WTC11 (cell line): ENCODE measurements around the gene NOL4L. TPM values are rescaled to one million over a fixed set of nuclear protein-coding genes. Genes with fewer than 3 reads are reported as not detected.

ENCODE experiments used
- ATAC-seq: fragments of 200-7000 bp; cut with Tn5 transposase; 2 replicates; pipeline ENCODE4 v1.10.0; 2021; ENCODE audit warnings: mild to moderate bottlenecking, moderate library complexity
- CTCF ChIA-PET: fragments of 300-600 bp; sonication (Branson Sonifier 250); formaldehyde crosslinking; loops from one replicate; lab custom pipeline; 2021; ENCODE audit warnings: antibody characterized with exemption; lab: Charles Lee
- POLR2A ChIA-PET: fragments of 350-600 bp; sonication (Branson Sonifier 250); formaldehyde crosslinking; loops from one replicate; lab custom pipeline; 2021; ENCODE audit warnings: antibody characterized with exemption; lab: Charles Lee
- DNase-seq: peaks from one replicate; pipeline ENCODE4 v3.0.0; 2021; ENCODE audit warnings: low spot score
- H3K27ac Mint-ChIP-seq: 2 replicates; pipeline ENCODE4 v1.8.0; 2021; ENCODE audit warnings: mixed read lengths
- H3K27me3 Mint-ChIP-seq: 2 replicates; pipeline ENCODE4 v1.8.0; 2021; ENCODE audit warnings: low read depth, mild to moderate bottlenecking, moderate library complexity, mixed read lengths
- H3K36me3 Mint-ChIP-seq: 2 replicates; pipeline ENCODE4 v1.8.0; 2021; ENCODE audit warnings: mixed read lengths
- H3K4me1 Mint-ChIP-seq: 2 replicates; pipeline ENCODE4 v1.8.0; 2022; ENCODE audit warnings: mixed read lengths
- H3K4me3 Mint-ChIP-seq: 2 replicates; pipeline ENCODE4 v1.8.0; 2021; ENCODE audit warnings: mild to moderate bottlenecking, moderate library complexity, mixed read lengths
- H3K9me3 Mint-ChIP-seq: 2 replicates; pipeline ENCODE4 v1.8.0; 2021; ENCODE audit warnings: mixed read lengths
- CREM ChIP-seq: sonication (generic); formaldehyde crosslinking; IDR thresholded peaks from 2 replicates; pipeline ENCODE4 v1.8.1; 2022; ENCODE audit warnings: mild to moderate bottlenecking, missing genetic modification reagents, moderate library complexity
- E2F4 ChIP-seq: sonication (generic); formaldehyde crosslinking; IDR thresholded peaks from 2 replicates; pipeline ENCODE4 v1.8.1; 2022; ENCODE audit warnings: low read depth, mild to moderate bottlenecking, moderate library complexity, missing genetic modification reagents, borderline replicate concordance
- MXD4 ChIP-seq: fragments of 250-450 bp; sonication (Bioruptor Pico); IDR thresholded peaks from 2 replicates; pipeline ENCODE4 v1.8.0; 2021; ENCODE audit warnings: mild to moderate bottlenecking, moderate library complexity, borderline replicate concordance
- NR3C1 ChIP-seq: sonication (generic); formaldehyde crosslinking; conservative IDR thresholded peaks from 2 replicates; pipeline ENCODE4 v1.8.1; 2023; ENCODE audit warnings: low read depth, mild to moderate bottlenecking, missing genetic modification reagents
- PRDM15 ChIP-seq: sonication (generic); formaldehyde crosslinking; IDR thresholded peaks from 2 replicates; pipeline ENCODE4 v1.8.0; 2022; ENCODE audit warnings: missing genetic modification reagents
- SOX15 ChIP-seq: fragments of 250-450 bp; sonication (Bioruptor Pico); IDR thresholded peaks from 2 replicates; pipeline ENCODE4 v1.9.0; 2021; ENCODE audit warnings: mild to moderate bottlenecking
- TEAD1 ChIP-seq: sonication (generic); formaldehyde crosslinking; IDR thresholded peaks from 2 replicates; pipeline ENCODE4 v1.8.0; 2022; ENCODE audit warnings: mild to moderate bottlenecking, missing genetic modification reagents
- TEAD4 ChIP-seq: sonication (generic); formaldehyde crosslinking; IDR thresholded peaks from 2 replicates; pipeline ENCODE4 v1.8.0; 2022; ENCODE audit warnings: mild to moderate bottlenecking, missing genetic modification reagents
- ZNF281 ChIP-seq: sonication (generic); formaldehyde crosslinking; IDR thresholded peaks from 2 replicates; pipeline ENCODE4 v1.8.0; 2023; ENCODE audit warnings: mild to moderate bottlenecking, missing genetic modification reagents
- total RNA-seq: library from RNA; stranded (reverse); gene quantifications from 3 replicates; pipeline ENCODE4 v1.2.3, GENCODE V29; 2021
- TF ChIP-seq, protein P1 (sequence below): sonication (generic); formaldehyde crosslinking; IDR thresholded peaks from 2 replicates; pipeline ENCODE4 v1.8.1; 2022; ENCODE audit warnings: low read depth, missing genetic modification reagents, borderline replicate concordance
- TF ChIP-seq, protein P2 (sequence below): sonication (generic); formaldehyde crosslinking; IDR thresholded peaks from 2 replicates; pipeline ENCODE4 v1.8.1; 2023; ENCODE audit warnings: mild to moderate bottlenecking, missing genetic modification reagents, borderline replicate concordance
- TF ChIP-seq, protein P3 (sequence below): fragments of 250-450 bp; sonication (Bioruptor Pico); IDR thresholded peaks from 2 replicates; pipeline ENCODE4 v1.9.0; 2021; ENCODE audit warnings: moderate library complexity, mild to moderate bottlenecking, inconsistent platforms, borderline replicate concordance

The NOL4L gene
- total RNA-seq, 1 experiment from 2014 or later, result 29.0 TPM

DNA sequence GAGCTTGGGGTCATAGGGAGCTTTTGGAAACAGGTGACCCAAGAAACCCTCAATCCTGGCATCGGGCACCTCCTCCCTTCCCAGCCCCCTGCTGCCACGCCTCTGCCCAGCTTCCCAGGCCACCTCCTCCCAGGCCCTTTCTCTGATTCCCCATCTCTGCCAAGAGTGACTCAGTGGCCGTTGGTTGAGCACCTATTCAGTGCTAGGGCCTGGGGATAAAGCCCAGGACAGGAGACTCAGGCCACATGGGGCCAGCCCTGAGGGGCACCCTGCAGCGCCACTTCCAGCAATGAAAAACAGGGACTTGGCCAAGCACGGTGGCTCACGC is 116.9 kb downstream of the NOL4L start (continued):
- TF ChIP-seq, protein P1, sequence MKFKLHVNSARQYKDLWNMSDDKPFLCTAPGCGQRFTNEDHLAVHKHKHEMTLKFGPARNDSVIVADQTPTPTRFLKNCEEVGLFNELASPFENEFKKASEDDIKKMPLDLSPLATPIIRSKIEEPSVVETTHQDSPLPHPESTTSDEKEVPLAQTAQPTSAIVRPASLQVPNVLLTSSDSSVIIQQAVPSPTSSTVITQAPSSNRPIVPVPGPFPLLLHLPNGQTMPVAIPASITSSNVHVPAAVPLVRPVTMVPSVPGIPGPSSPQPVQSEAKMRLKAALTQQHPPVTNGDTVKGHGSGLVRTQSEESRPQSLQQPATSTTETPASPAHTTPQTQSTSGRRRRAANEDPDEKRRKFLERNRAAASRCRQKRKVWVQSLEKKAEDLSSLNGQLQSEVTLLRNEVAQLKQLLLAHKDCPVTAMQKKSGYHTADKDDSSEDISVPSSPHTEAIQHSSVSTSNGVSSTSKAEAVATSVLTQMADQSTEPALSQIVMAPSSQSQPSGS (CRISPR knock-in tag), result no peak
- TF ChIP-seq SOX15 (CRISPR knock-in tag) (no peak), TEAD4 (no peak), PRDM15 (CRISPR knock-in tag) (no peak), MXD4 (no peak), E2F4 (CRISPR knock-in tag) (no peak), NR3C1 (CRISPR knock-in tag) (no peak)

DNA sequence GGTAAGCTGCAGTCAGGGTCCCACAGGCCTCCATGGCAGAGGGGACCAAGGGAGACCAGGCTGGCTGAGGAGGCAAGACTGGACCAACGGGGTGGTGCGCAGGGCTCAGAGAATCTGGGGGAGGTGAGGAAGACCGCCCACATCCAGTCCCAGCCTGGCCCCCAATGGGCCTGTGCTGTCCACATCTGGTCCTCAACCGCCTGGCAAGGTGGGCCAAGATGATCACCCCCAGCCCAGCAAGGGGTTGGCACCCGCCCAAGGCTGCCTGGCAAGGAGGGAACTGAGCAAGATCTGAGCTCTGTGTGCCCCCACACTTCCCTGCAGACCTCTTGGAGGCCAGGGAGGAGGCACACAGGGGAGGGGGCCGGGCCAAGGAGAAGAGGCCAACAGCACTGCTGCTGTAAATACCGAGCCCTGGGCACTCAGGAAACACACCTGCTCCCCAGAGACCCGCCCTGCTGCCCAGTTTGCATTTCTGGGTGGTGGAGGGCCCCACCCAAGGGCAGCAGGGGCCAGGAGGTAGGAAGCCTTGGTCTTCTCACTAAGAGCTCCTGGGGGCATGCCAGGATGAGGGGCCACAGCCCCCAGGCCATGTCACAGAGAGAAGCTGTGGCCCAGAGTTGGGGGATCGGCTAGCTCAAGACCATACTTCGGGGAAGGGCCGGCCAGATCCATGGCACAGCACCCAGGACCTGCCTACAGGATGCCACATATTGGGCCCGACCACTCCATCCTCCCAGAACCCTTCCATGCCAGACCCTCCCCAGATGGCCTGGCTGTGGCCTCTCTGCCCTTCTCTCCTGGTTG is 117.4 kb downstream of the NOL4L start:
- no peak overlapping the region for H3K4me3 Mint-ChIP-seq
- no peaks in the 10 kb centered on the region for H3K9me3 Mint-ChIP-seq
- TF ChIP-seq, protein P2, sequence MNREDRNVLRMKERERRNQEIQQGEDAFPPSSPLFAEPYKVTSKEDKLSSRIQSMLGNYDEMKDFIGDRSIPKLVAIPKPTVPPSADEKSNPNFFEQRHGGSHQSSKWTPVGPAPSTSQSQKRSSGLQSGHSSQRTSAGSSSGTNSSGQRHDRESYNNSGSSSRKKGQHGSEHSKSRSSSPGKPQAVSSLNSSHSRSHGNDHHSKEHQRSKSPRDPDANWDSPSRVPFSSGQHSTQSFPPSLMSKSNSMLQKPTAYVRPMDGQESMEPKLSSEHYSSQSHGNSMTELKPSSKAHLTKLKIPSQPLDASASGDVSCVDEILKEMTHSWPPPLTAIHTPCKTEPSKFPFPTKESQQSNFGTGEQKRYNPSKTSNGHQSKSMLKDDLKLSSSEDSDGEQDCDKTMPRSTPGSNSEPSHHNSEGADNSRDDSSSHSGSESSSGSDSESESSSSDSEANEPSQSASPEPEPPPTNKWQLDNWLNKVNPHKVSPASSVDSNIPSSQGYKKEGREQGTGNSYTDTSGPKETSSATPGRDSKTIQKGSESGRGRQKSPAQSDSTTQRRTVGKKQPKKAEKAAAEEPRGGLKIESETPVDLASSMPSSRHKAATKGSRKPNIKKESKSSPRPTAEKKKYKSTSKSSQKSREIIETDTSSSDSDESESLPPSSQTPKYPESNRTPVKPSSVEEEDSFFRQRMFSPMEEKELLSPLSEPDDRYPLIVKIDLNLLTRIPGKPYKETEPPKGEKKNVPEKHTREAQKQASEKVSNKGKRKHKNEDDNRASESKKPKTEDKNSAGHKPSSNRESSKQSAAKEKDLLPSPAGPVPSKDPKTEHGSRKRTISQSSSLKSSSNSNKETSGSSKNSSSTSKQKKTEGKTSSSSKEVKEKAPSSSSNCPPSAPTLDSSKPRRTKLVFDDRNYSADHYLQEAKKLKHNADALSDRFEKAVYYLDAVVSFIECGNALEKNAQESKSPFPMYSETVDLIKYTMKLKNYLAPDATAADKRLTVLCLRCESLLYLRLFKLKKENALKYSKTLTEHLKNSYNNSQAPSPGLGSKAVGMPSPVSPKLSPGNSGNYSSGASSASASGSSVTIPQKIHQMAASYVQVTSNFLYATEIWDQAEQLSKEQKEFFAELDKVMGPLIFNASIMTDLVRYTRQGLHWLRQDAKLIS (CRISPR knock-in tag), result no peak
- TF ChIP-seq, all 79 proteins: peak for 0
- POLR2A ChIA-PET, result no interaction called here
- H3K27me3 Mint-ChIP-seq, result no peaks in the 10 kb centered on the region
- peaks cover 14% of the 10 kb centered on the region for H3K4me1 Mint-ChIP-seq
- CTCF ChIA-PET, result interaction anchor here (1.0 to 2.7 kb wide), 2 partner anchors 10 to 12 kb away, joined by 3 to 10 read pairs; no protein-coding TSS in a partner anchor
- DNase-seq (no peak), ATAC-seq (no peak)
- H3K27ac Mint-ChIP-seq, result no peak overlapping the region; the same call in 1 of the 2 replicates
- H3K36me3 Mint-ChIP-seq, result no peaks in the 10 kb centered on the region

DNA sequence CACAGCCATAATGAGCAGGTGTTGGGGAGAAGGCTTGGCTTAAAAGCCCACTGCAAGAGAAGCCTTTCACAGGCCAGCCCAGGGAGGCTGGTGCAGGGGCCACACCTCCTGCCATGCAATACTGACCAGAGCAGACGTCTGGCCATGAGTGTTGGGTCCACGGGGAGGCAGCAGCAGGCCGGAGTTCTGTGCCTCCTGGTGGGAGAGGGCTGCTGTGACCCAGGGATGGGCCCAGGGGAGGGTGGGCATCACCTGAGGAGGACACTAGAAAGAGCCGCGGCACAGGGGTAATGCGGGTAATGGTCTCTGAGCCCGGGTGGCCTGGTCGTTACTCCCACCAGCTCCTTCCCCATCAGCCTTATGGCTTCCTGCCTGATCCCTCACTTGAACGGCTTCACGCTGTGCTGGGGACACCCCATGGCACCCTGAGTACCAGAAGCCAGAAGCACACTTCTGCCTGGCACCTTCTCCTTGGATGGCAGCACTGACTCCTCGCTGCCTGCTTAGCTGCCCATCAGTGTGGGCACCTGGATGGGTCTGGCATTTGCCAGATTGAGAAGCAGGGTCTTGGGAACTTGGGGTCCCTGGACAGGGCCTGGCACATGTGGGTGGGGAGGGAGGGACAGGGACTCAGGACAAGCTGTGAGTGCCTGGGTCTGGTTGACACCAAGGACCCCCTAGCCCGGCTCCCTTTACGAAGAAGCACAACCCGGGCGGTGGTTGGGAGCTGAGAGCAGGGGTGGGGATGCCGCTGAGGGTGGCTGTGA is 118.2 kb downstream of the NOL4L start:
- no peak for DNase-seq
- ChIA-PET POLR2A (interaction anchor here (0.9 kb wide), 1 partner anchor 8 kb away, joined by 3 read pairs; no protein-coding TSS in a partner anchor), CTCF (interaction anchor here (0.6 to 2.7 kb wide), 2 partner anchors 9 to 15 kb away, joined by 3 to 10 read pairs; no protein-coding TSS in a partner anchor)
- H3K4me1 Mint-ChIP-seq, result peaks cover 14% of the 10 kb centered on the region
- no peaks in the 10 kb centered on the region for H3K27me3 Mint-ChIP-seq
- no peaks in the 10 kb centered on the region for H3K36me3 Mint-ChIP-seq
- no peak overlapping the region for H3K27ac Mint-ChIP-seq
- H3K9me3 Mint-ChIP-seq, result no peaks in the 10 kb centered on the region
- no peak overlapping the region for H3K4me3 Mint-ChIP-seq
- ATAC-seq, result no peak
- TF ChIP-seq ZNF281 (CRISPR knock-in tag) (no peak), CREM (CRISPR knock-in tag) (no peak), TEAD1 (no peak)
- TF ChIP-seq, protein P3, sequence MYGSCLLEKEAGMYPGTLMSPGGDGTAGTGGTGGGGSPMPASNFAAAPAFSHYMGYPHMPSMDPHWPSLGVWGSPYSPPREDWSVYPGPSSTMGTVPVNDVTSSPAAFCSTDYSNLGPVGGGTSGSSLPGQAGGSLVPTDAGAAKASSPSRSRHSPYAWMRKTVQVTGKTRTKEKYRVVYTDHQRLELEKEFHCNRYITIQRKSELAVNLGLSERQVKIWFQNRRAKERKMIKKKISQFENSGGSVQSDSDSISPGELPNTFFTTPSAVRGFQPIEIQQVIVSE (CRISPR knock-in tag), result no peak
